K562 (cell line): ENCODE measurements around the gene ZNRF1. TPM values are rescaled to one million over a fixed set of nuclear protein-coding genes. Genes with fewer than 3 reads are reported as not detected.

Source experiments
- ATAC-seq: fragments of 200-7000 bp; cut with Tn5 transposase; 3 replicates; pipeline ENCODE4 v1.9.1; 2020; ENCODE audit warnings: moderate library complexity
- BruUV-seq: library from RNA; stranded (reverse); fragments of 400-500 nt; replicated peaks from 2 replicates; lab custom pipeline; 2021; lab: Mats Ljungman, UMichigan
- CTCF ChIA-PET: fragments of 300-600 bp; formaldehyde crosslinking; extraction: SDS; loops from one replicate; lab custom pipeline; 2021; ENCODE audit warnings: low intra/inter-chr PET ratio; lab: Yijun Ruan, JAX
- POLR2A ChIA-PET: fragments of 300-600, 350-650 bp; sonication (Branson Sonifier 250); formaldehyde crosslinking; extraction: SDS; loops from one replicate; lab custom pipeline; 2021; ENCODE audit warnings: antibody characterized with exemption, inconsistent platforms; lab: Yijun Ruan, JAX
- DNase-seq, 4 experiments: peaks; one replicate each; pipeline versions ENCODE4 v3.0.0 to v3.0.0-alpha.2; 2011 to 2018; ENCODE audit warnings: low spot score in 3 of 4, mixed read lengths in 3 of 4; ENCODE audit errors: extremely low read depth in 1 of 4
- FAIRE-seq: peaks from 2 replicates; lab custom pipeline; 2011; peaks lifted over from hg19 to GRCh38; lab: Jason Lieb, UNC
- H2AFZ ChIP-seq: 2 replicates; pipeline ENCODE4 v1.6.0; 2011; ENCODE audit warnings: low read depth, low read length, control low read depth, inconsistent platforms
- H3K27ac ChIP-seq: fragments of 200-600 bp; 3 replicates; pipeline ENCODE4 v1.8.0; 2011; ENCODE audit warnings: low read depth, mild to moderate bottlenecking, control low read depth, inconsistent platforms, low read length, moderate library complexity, mixed read lengths; ENCODE audit errors: extremely low read depth
- H3K27me3 ChIP-seq, 2 experiments: fragments of 300-600 bp in 1 of 2; 2 replicates in 1 of 2; 3 replicates in 1 of 2; pipeline versions ENCODE4 v1.6.0 to v1.8.0; 2011; ENCODE audit warnings: inconsistent platforms in 2 of 2, low read length in 2 of 2, mild to moderate bottlenecking in 1 of 2, mixed read lengths in 1 of 2, moderate library complexity in 1 of 2; ENCODE audit not compliant: control insufficient read depth in 2 of 2, insufficient read depth in 2 of 2
- H3K36me3 ChIP-seq: fragments of 300-600 bp; 3 replicates; pipeline ENCODE4 v1.8.0; 2011; ENCODE audit warnings: mild to moderate bottlenecking, low read length, inconsistent platforms; ENCODE audit not compliant: control insufficient read depth, insufficient read depth
- H3K4me1 ChIP-seq, 2 experiments: fragments of 200-600 bp in 1 of 2; replicated peaks in 1 of 2; 2 replicates in 1 of 2; 3 replicates in 1 of 2; pipeline versions ENCODE4 v1.5.1 to v1.8.0; 2011; ENCODE audit warnings: inconsistent platforms in 2 of 2, low read length in 2 of 2, mild to moderate bottlenecking in 1 of 2, mixed read lengths in 1 of 2, moderate library complexity in 1 of 2; ENCODE audit not compliant: control insufficient read depth in 2 of 2, insufficient read depth in 2 of 2
- H3K4me2 ChIP-seq: 2 replicates; pipeline ENCODE4 v1.6.1; 2011; ENCODE audit warnings: low read length, control low read depth, inconsistent platforms, mixed read lengths; ENCODE audit not compliant: insufficient read depth
- H3K4me3 ChIP-seq: fragments of 200-600 bp; sonication (generic), shearing (Covaris generic); 2 replicates; pipeline ENCODE4 v1.5.1; 2016; ENCODE audit warnings: control low read depth, inconsistent platforms
- H3K79me2 ChIP-seq: fragments of 200-600 bp; 3 replicates; pipeline ENCODE4 v1.8.0; 2011; ENCODE audit warnings: low read length, inconsistent platforms; ENCODE audit not compliant: control insufficient read depth, insufficient read depth
- H3K9ac ChIP-seq, 2 experiments: 2 replicates each; pipeline versions ENCODE4 v1.6.0 to v1.6.1; 2011; ENCODE audit warnings: low read depth in 2 of 2, low read length in 2 of 2, control low read depth in 1 of 2, inconsistent platforms in 1 of 2, mild to moderate bottlenecking in 1 of 2, mixed read lengths in 1 of 2; ENCODE audit not compliant: insufficient read depth in 1 of 2
- H3K9me1 ChIP-seq: one replicate; pipeline ENCODE4 v1.6.0; 2011; ENCODE audit warnings: inconsistent platforms, mild to moderate bottlenecking, low read length, moderate library complexity; ENCODE audit not compliant: control insufficient read depth, insufficient read depth
- H3K9me3 ChIP-seq: replicated peaks from 2 replicates; pipeline ENCODE4 v1.5.1; 2011; ENCODE audit warnings: low read depth, low read length, inconsistent platforms; ENCODE audit not compliant: control insufficient read depth, insufficient read depth
- H4K20me1 ChIP-seq: replicated peaks from 2 replicates; pipeline ENCODE4 v1.6.1; 2011; ENCODE audit warnings: low read length, inconsistent platforms, mixed read lengths; ENCODE audit not compliant: control insufficient read depth, insufficient read depth
- CGGBP1 ChIP-seq: fragments of 250-450 bp; sonication (Bioruptor Pico); IDR thresholded peaks from 2 replicates; pipeline ENCODE4 v1.9.0; 2021; ENCODE audit warnings: mild to moderate bottlenecking
- CHD4 ChIP-seq: fragments of 200-600 bp; sonication (generic); IDR thresholded peaks from 3 replicates; pipeline ENCODE4 v1.6.1; 2012; ENCODE audit warnings: low read depth, mild to moderate bottlenecking, mixed read lengths, low read length, inconsistent platforms; ENCODE audit not compliant: insufficient read depth, insufficient replicate concordance, poor library complexity, severe bottlenecking
- DDX20 ChIP-seq: fragments of 450-650 bp; IDR thresholded peaks from 2 replicates; pipeline ENCODE4 v1.6.1; 2016; ENCODE audit warnings: missing genetic modification characterization, low read depth, mild to moderate bottlenecking, missing compliant biosample characterization, moderate library complexity
- FUS ChIP-seq: fragments of 200-400 bp; formaldehyde crosslinking; optimal IDR thresholded peaks from 2 replicates; pipeline ENCODE3; 2017; ENCODE audit warnings: low read depth, low read length
- ZFP91 ChIP-seq: sonication (generic); formaldehyde crosslinking; IDR thresholded peaks from 2 replicates; pipeline ENCODE4 v1.8.0; 2022; ENCODE audit warnings: mild to moderate bottlenecking, missing genetic modification reagents
- ZMIZ1 ChIP-seq, 2 experiments: fragments of 150-350 bp in 1 of 2; IDR thresholded peaks; 2 replicates each; pipeline ENCODE4 v1.6.1; 2012 to 2016; ENCODE audit warnings: low read depth in 2 of 2, low read length in 2 of 2, mild to moderate bottlenecking in 1 of 2, moderate library complexity in 1 of 2
- WGBS: fragments of 100-300 bp; shearing (Covaris generic); methylation state at CpG from one replicate; pipeline ENCODE4 v1.1.6; 2016; ENCODE audit warnings: low coverage, mixed read lengths; ENCODE audit not compliant: insufficient coverage; ENCODE audit errors: missing lambda C conversion rate; 5-methylcytosine and 5-hydroxymethylcytosine counted together
- in situ Hi-C: fragments of 300-500 bp; cut with MboI; formaldehyde crosslinking; loops from 4 replicates; pipeline ENCODE4 v1.15.0; 2018; ENCODE audit warnings: inconsistent platforms, mixed read lengths
- intact Hi-C: fragments of 100-400 bp; cut with micrococcal nuclease; formaldehyde crosslinking; loops from 2 replicates; pipeline ENCODE4 v1.14.2; 2022
- polyA plus RNA-seq, 8 experiments: library from polyadenylated mRNA; depleted of rRNA in 4 of 8; stranded (reverse) in 5 of 8; unstranded in 3 of 8; fragments of >200 nt; fragmentation: Nextera tagmentation in 2 of 8; fragmentation: Illumina TruSeq in 1 of 8; extraction: Ambion mirVana in 2 of 8; extraction: Trizol in 1 of 8; gene quantifications; 2 replicates each; pipeline versions ENCODE4 v1.2.1 to v1.2.3, GENCODE V29; 2011 to 2014; ENCODE audit warnings: inconsistent platforms in 1 of 8, missing spikeins in 1 of 8
- total RNA-seq, 7 experiments: library from RNA; depleted of rRNA in 6 of 7; stranded (reverse); fragments of >200 nt in 6 of 7; fragmentation: Illumina TruSeq in 2 of 7; extraction: Trizol in 2 of 7; gene quantifications; 2 replicates each; pipeline versions ENCODE4 v1.2.1 to v1.2.3, GENCODE V29; 2011 to 2021; ENCODE audit warnings: low replicate concordance in 1 of 7

Gene ZNRF1
- total and polyA plus RNA-seq, 9 of the 15 experiments (the other 6 are each of a cell fraction or from before 2014, with no cell fraction given) = 9.5 to 37.7 (median 20.0) TPM

- H3K27ac ChIP-seq = no peak overlapping the region
- H2AFZ ChIP-seq = no peak overlapping the region
- no peaks in the 10 kb centered on the region for H3K9me1 ChIP-seq
- no peaks in the 10 kb centered on the region; the same call in 1 of the 3 replicates for H3K79me2 ChIP-seq
- TF ChIP-seq DDX20 (tag) (no peak), CGGBP1 (no peak), CHD4 (no peak), ZFP91 (CRISPR knock-in tag) (no peak), FUS (no peak), ZMIZ1 (IDR thresholded peaks at IDR 0.05; ENCODE audit: low read depth in 2 of 2, low read length in 2 of 2) (no peak)
- TF ChIP-seq, all 486 proteins: peak for 0
- CTCF ChIA-PET = no interaction called here
- H3K4me3 ChIP-seq = no peak overlapping the region
- no peaks in the 10 kb centered on the region for H3K27me3 ChIP-seq
- H4K20me1 ChIP-seq = no peaks in the 10 kb centered on the region
- DNase-seq (no peak), ATAC-seq (no peak), FAIRE-seq (no peak)
- H3K9ac ChIP-seq = no peak overlapping the region
- WGBS = 79% methylated on average over 3 of the region's 3 CpGs
- H3K36me3 ChIP-seq = peaks cover 18% of the 10 kb centered on the region; the same call in 2 of the 3 replicates
- H3K9me3 ChIP-seq = no peaks in the 10 kb centered on the region
- no peak overlapping the region for H3K4me2 ChIP-seq
- intact Hi-C loops (no loop called here), in situ Hi-C loops (no loop called here)
- peaks cover 12 to 15% of the 10 kb centered on the region in 2 experiments for H3K4me1 ChIP-seq
- POLR2A ChIA-PET = interaction anchor here (2.2 kb wide), 1 partner anchor 10 kb away, joined by 8 read pairs; no protein-coding TSS in a partner anchor
- no TSS peak for BruUV-seq
These were observed 102.8 kb downstream of the ZNRF1 start for GRCh38 chr16:75101635-75102034.
